ENCODE data around the gene INTS4.
"Not testable (repeated sequence)": the region's sequence is repeated elsewhere in the genome, so short reads cannot be mapped to it uniquely, and the experiment has no call there.

The INTS4 gene

GRCh38 chr11:77994434-77995362, at the start of gene INTS4:
INTS4 (minus strand) TSS chr11:77994668; CDS start chr11:77994643, 25 bp downstream.
- DNase-seq (ENCODE audit: low spot score) = peak; percentile 95

DNA sequence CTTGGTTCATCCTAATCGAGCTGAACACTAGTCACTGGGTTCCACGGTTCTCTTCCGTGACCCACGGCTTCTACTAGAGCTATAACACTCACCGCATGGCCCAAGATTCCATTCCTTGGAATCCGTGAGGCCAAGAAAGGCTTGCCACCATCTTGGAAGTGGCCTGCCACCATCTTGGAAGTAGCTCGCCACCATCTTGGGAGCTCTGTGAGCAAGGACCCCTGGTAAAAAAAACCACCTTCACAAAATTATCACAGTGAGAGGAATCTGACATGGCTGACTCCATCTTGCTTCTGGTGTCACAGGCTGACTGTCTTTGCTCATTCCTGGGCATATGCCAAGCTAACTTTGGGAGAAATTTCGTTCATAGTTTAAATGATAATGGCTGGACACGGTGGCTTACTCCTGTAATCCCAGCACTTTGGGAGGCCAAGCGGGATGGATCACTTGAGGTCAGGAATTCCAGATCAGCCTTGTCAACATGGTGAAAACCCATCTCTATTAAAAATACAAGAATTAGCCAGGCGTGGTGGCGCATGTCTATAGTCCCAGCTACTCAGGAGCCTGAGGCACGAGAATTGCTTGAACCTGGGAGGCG, 47.5 kb upstream of the INTS4 start:
- DNase-seq (ENCODE audit: low spot score) = no peak

DNA sequence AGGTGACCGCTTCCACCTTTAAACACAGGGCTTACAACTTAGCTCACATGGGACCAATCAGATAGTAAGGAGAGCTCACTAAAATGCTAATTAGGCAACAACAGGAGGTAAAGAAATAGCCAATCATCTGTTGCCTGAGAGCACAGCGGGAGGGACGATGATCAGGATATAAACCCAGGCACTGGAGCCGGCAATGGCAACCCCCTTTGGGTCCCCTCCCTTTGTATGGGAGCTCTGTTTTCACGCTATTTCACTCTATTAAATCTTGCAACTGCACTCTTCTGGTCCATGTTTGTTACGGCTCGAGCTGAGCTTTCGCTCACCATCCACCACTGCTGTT, 46.9 kb upstream of the INTS4 start:
- DNase-seq (ENCODE audit: low spot score) = not testable (repeated sequence)

DNA sequence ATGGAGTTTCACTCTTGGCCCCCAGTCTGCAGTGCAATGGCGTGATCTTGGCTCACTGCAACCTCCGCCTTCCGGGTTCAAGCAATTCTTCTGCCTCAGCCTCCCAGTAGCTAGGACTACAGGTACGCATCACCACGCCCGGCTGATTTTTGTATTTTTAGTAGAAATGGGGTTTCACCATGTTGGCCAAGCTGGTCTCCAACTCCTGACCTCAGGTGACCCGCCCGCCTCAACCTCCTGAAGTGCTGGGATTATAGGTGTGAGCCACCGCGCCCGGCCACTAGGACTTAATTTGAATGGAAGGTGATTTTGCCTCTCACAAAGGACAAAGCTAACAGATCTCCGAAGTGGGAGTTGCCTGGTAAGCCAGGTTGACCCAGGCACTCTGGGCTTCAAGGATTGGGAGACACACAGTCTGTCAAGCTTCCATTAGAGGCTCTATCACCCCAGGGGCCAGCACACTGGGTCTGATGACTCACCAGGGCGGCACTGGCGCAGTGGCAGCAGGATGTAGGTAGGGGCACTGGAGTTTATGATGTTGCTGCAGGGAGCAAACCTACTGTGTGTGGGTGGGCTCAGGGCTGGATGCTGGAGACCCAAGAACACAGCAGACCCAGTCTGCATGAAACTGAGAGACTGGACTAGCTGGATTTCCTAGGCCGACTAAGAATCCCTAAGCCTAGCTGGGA, 46.4 kb upstream of the INTS4 start:
- DNase-seq (ENCODE audit: low spot score) = no peak

- DNase-seq (ENCODE audit: low spot score) = peak; percentile 85
Measured at GRCh38 chr11:78039919-78040671, 45.6 kb upstream of the INTS4 start.

DNA sequence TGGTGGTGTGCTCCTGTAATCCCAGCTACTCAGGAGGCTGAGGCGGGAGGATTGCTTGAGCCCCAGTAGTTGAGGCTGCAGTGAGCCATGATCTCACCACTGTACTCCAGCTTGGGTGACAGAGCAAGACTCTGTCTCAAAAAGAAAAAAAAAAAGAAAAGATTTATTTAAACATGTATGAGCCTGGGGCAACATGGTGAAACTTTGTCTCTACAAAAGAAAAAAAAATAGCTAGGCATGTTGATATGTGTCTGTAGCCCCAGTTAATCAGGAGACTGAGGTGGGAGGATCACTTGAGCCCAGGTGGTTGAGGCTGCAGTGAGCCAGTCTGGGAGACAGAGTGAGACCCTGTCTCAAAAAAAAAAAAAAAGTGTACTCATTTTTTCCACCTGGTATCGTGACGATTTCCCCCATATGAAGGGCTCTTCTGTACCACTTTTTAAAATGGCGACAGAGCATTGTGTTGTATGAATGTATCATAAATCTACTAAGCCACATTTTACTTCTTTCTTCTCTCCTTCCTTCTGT, 45.0 kb upstream of the INTS4 start:
- no peak for DNase-seq (ENCODE audit: low spot score)

DNA sequence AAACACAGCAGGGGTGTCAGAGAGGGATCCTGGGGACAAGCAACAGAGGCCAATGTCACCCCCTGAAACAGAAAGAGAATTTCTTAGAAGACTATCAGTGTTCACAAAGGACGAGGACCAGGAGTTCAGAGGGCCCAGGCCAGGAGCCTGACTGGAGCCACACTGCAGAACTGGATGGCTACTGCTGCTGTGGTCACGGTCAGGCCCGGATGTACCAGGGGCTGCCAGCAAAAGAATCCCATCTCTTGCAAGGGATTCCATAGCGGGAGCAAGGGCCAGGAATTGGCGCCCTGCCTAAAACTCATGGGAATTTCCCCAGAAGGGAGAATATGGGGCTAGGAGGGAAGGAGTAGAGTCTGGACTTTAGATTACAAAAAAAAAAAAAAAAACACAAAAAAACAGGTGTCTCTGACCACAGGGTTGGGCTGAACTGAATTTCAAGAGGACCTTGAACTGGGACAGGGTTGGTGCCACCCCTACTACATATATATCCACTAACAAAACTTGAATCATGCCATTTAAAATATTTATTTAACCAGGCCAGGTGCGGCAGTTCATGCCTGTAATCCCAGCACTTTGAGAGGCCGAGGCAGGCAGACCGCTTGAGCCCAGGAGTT, 44.3 kb upstream of the INTS4 start:
- DNase-seq (ENCODE audit: low spot score) = no peak

DNA sequence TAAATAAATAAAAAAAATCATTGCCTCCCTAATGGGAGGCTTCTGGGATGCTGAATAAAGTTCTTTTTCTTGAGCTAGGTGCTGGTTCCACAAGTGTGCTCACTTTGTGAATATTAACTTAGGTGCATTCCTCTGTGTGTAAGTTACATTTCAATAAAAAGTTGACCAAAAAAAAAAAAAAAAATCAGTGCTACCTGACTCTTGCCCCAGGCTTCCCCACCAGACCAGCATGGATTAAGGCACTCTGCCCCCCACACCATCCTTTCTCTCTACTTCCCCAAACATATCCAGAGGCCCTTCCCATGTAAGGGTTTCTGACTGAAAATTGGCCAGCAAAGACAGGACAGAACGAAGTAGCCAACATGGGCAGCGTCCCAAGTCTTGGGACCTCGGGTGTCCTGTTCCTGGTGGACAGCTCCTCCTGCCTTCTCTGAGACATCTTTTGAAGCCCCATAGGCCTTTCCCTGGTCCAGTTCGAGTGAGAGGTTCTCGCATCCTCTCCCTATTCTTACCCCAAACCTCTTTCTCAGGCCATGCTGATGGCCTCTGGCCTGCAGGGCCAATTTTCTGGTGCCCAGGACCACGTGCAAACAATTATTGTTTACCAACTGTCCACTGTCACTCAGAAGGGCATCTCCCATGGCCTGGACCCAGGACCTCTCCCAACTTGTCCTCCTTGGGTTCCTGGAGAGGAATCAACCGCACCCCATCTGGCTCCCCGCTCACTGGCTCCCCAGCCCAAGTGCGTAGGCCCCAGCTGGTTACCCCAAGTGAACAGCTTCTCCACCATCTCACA, 43.6 kb upstream of the INTS4 start:
- DNase-seq (ENCODE audit: low spot score) = no peak

GRCh38 chr11:78037056-78037455, 42.6 kb upstream of the INTS4 start:
- no peak for DNase-seq (ENCODE audit: low spot score)

GRCh38 chr11:78036313-78036712, 41.8 kb upstream of the INTS4 start:
- no peak for DNase-seq (ENCODE audit: low spot score)

DNA sequence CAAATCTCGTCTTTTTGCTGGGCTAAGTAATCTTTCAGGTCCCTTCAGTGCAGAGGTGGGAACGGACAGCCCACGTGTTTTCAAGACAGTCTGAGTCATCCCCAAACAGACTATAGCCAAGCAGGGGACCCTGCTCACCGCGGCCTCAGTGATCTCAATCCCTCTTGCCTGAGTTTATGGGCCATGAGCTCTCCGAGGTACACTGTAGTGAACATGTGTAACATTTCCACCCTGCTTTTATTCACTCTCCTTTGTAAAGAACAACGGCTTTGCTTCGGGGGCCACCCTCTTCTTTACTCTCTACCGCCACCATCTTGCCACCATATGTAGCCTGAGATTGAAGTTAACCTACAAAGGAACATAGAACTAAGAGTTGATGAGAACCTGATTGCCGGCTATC, 40.2 kb upstream of the INTS4 start:
- DNase-seq (ENCODE audit: low spot score) = no peak

GRCh38 chr11:78033040-78033439, 38.6 kb upstream of the INTS4 start:
- no peak for DNase-seq (ENCODE audit: low spot score)

DNA sequence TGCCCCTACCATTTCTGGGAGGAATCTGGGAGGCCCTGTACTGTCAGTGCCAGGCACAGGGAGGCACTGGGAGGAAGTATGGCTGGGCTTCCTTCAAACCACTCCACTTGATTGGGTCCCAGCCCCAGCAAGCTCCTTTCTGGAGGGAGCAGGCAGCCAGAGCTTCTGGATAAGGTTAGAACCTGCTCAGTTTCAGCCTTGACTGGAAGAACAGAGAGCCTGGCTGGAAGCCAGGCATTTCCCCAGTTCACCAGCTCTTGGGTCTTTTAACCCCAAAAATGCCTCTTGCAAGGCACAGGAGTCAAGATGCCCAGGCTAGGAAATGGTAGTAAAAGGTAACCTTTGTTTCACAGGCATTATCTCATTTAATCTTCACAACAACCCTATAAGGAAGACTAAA, 37.6 kb upstream of the INTS4 start:
- no peak for DNase-seq (ENCODE audit: low spot score)

GRCh38 chr11:78031629-78032028, 37.2 kb upstream of the INTS4 start:
- no peak for DNase-seq (ENCODE audit: low spot score)

- peak; percentile 85 for DNase-seq (ENCODE audit: low spot score)
Measured at GRCh38 chr11:78030429-78031325, 36.2 kb upstream of the INTS4 start.

DNA sequence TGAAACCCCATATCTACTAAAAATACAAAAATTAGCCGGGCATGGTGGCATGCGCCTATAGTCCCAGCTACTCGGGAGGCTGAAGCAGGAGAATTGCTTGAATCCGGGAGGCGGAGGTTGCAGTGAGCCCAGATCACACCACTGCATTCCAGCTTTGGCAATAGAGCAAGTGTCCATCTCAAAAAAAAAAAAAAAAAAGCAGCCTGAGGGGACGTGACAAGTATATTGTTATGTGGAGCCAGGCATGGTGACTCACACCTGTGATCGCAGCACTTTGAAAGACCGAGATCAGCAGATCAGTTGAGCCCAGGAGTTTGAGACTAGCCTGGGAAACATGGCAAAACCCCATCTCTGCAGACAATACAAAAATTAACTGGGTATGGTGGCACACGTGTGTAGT, 34.0 kb upstream of the INTS4 start:
- DNase-seq (ENCODE audit: low spot score) = not testable (repeated sequence)

GRCh38 chr11:78027759-78028158, 33.3 kb upstream of the INTS4 start:
- DNase-seq (ENCODE audit: low spot score) = no peak

GRCh38 chr11:78025378-78025777, 30.9 kb upstream of the INTS4 start:
- no peak for DNase-seq (ENCODE audit: low spot score)

DNA sequence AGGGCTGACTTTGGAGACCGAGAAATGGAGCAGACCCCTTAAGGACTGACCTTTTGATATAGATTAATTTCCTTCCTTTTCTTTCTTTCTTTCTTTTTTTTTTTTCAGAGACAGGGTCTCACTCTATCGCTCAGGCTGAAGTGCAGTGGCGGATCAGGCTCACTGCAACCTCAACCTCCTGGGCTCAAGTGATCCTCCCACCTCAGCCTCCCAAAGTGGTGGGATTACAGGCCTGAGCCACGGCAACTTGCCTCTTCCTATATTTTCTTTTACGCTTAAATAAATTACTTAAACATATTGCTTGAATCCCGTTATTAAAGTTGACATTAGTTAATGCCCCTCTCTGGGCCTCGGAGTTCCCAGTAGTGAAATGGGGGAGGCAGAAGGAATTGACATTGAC, 29.0 kb upstream of the INTS4 start:
- DNase-seq (ENCODE audit: low spot score) = no peak

Measured in COLO829 (cell line).